Neural cell (in vitro differentiated cells): Measurements from ENCODE around the gene CST11.

Source experiments
- CTCF ChIP-seq: fragments of 450-650 bp; IDR thresholded peaks from 2 replicates; pipeline ENCODE4 v1.5.1; 2014; ENCODE audit warnings: antibody characterized with exemption, mild to moderate bottlenecking, moderate library complexity; ENCODE audit not compliant: poor library complexity, severe bottlenecking
- EP300 ChIP-seq: fragments of 450-650 bp; conservative IDR thresholded peaks from 2 replicates; pipeline ENCODE4 v1.6.1; 2014; ENCODE audit warnings: antibody characterized with exemption, mild to moderate bottlenecking, moderate library complexity; ENCODE audit not compliant: poor library complexity, severe bottlenecking
- EZH2 ChIP-seq: fragments of 200-600, 300-800 bp; shearing (Covaris generic), sonication (generic); IDR thresholded peaks from 2 replicates; pipeline ENCODE4 v1.6.1; 2014; ENCODE audit warnings: antibody characterized with exemption, low read length, borderline replicate concordance, mild to moderate bottlenecking; ENCODE audit not compliant: insufficient read depth, poor library complexity, severe bottlenecking
- MXI1 ChIP-seq: fragments of 450-650 bp; conservative IDR thresholded peaks from 2 replicates; pipeline ENCODE4 v1.6.1; 2014; ENCODE audit warnings: antibody characterized with exemption, mild to moderate bottlenecking; ENCODE audit not compliant: poor library complexity, severe bottlenecking
- POLR2AphosphoS5 ChIP-seq: IDR thresholded peaks from 2 replicates; pipeline ENCODE4 v1.6.1; 2012
- RAD21 ChIP-seq: fragments of 450-650 bp; conservative IDR thresholded peaks from 2 replicates; pipeline ENCODE4 v1.6.1; 2014; ENCODE audit warnings: antibody characterized with exemption, mild to moderate bottlenecking, moderate library complexity
- REST ChIP-seq: IDR thresholded peaks from 2 replicates; pipeline ENCODE4 v1.6.1; 2012; ENCODE audit warnings: borderline replicate concordance
- SMC3 ChIP-seq: fragments of 450-650 bp; conservative IDR thresholded peaks from 2 replicates; pipeline ENCODE4 v1.6.1; 2014; ENCODE audit warnings: antibody characterized with exemption, mild to moderate bottlenecking, moderate library complexity; ENCODE audit not compliant: poor library complexity

- TF ChIP-seq EP300 (no peak), CTCF (no peak), EZH2 (no peak), MXI1 (no peak), SMC3 (no peak), POLR2AphosphoS5 (no peak), RAD21 (no peak), REST (no peak)
Measured at GRCh38 chr20:23403751-23404150, 48.9 kb downstream of the CST11 start.
